ENCODE results near the gene C11orf98. TPM values are rescaled to one million over a fixed set of nuclear protein-coding genes. Genes with fewer than 3 reads are reported as not detected.

Gene C11orf98
- polyA plus RNA-seq, 1 donor from 2014 or later, result 92.0 TPM

- Histone ChIP-seq H3K9ac (ENCODE audit: low read length) (peak within 1 kb of the TSS; percentile 99), H2AFZ (ENCODE audit: low read depth, low read length) (no peak within 1 kb of the TSS), H3K9me3 (ENCODE audit: low read length) (no peaks in the 10 kb centered on the region), H3K79me2 (replicated peaks; ENCODE audit: insufficient read depth, low read length) (peaks cover 40% of the 10 kb centered on the region), H3K27me3 (ENCODE audit: insufficient read depth, low read depth, low read length) (no peaks in the 10 kb centered on the region), H3K27ac (ENCODE audit: low read length) (peak within 1 kb of the TSS; percentile 96), H3F3A (ENCODE audit: insufficient read depth, low read length, poor library complexity, severe bottlenecking) (peaks cover 6% of the 10 kb centered on the region), H4K20me1 (ENCODE audit: insufficient read depth) (no peaks in the 10 kb centered on the region), H3K36me3 (ENCODE audit: insufficient read depth, low read length) (peaks cover 11% of the 10 kb centered on the region), H3K4me3 (ENCODE audit: low read length) (peak within 1 kb of the TSS; percentile 75), H3K4me2 (ENCODE audit: low read length) (peak within 1 kb of the TSS; percentile 98), H3K9me2 (ENCODE audit: insufficient read depth, low read length) (no peaks in the 10 kb centered on the region)
- TF ChIP-seq SMC3 (conservative IDR thresholded peaks at IDR 0.05; ENCODE audit: poor library complexity) (peak; percentile 55), REST (IDR thresholded peaks at IDR 0.05; ENCODE audit: borderline replicate concordance) (no peak), MXI1 (conservative IDR thresholded peaks at IDR 0.05; ENCODE audit: poor library complexity, severe bottlenecking) (peak; percentile 67), TAF1 (IDR thresholded peaks at IDR 0.05; ENCODE audit: low read depth) (peak; percentile 73), POLR2AphosphoS5 (IDR thresholded peaks at IDR 0.05) (peak; percentile 90), EZH2 (IDR thresholded peaks at IDR 0.05; ENCODE audit: borderline replicate concordance, insufficient read depth, low read length, poor library complexity, severe bottlenecking) (no peak), CTCF (IDR thresholded peaks at IDR 0.05; ENCODE audit: poor library complexity, severe bottlenecking) (peak; percentile 39), RAD21 (conservative IDR thresholded peaks at IDR 0.05) (peak; percentile 49), EP300 (conservative IDR thresholded peaks at IDR 0.05; ENCODE audit: poor library complexity, severe bottlenecking) (peak; percentile 93)
Measured at GRCh38 chr11:62707277-62707861, 42.4 kb upstream of the C11orf98 start, which contains the start of the genes BSCL2 and GNG3. Gene BSCL2, minus strand, starts transcription at chr11:62707424. Its CDS starts 229 bp downstream, at chr11:62707195. Gene GNG3, plus strand, starts transcription at chr11:62707676. Its CDS starts 620 bp downstream, at chr11:62708296.

GRCh38 chr11:62706850-62707247 lies 41.8 kb upstream of the C11orf98 start:
- Histone ChIP-seq H4K20me1 (ENCODE audit: insufficient read depth) (no peaks in the 10 kb centered on the region), H3K27ac (ENCODE audit: low read length) (peak overlapping the region; percentile 96), H3K9me3 (ENCODE audit: low read length) (no peaks in the 10 kb centered on the region), H3K9ac (ENCODE audit: low read length) (peak overlapping the region; percentile 99), H3K4me2 (ENCODE audit: low read length) (peak overlapping the region; percentile 77), H2AFZ (ENCODE audit: low read depth, low read length) (no peak overlapping the region), H3F3A (ENCODE audit: insufficient read depth, low read length, poor library complexity, severe bottlenecking) (peaks cover 6% of the 10 kb centered on the region), H3K4me3 (ENCODE audit: low read length) (peak overlapping the region; percentile 75), H3K9me2 (ENCODE audit: insufficient read depth, low read length) (no peaks in the 10 kb centered on the region), H3K36me3 (ENCODE audit: insufficient read depth, low read length) (peaks cover 11% of the 10 kb centered on the region), H3K79me2 (replicated peaks; ENCODE audit: insufficient read depth, low read length) (peaks cover 40% of the 10 kb centered on the region), H3K27me3 (ENCODE audit: insufficient read depth, low read depth, low read length) (no peaks in the 10 kb centered on the region)
- TF ChIP-seq TAF1 (IDR thresholded peaks at IDR 0.05; ENCODE audit: low read depth) (no peak), POLR2AphosphoS5 (IDR thresholded peaks at IDR 0.05) (no peak), MXI1 (conservative IDR thresholded peaks at IDR 0.05; ENCODE audit: poor library complexity, severe bottlenecking) (no peak), EP300 (conservative IDR thresholded peaks at IDR 0.05; ENCODE audit: poor library complexity, severe bottlenecking) (no peak), RAD21 (conservative IDR thresholded peaks at IDR 0.05) (no peak), CTCF (IDR thresholded peaks at IDR 0.05; ENCODE audit: poor library complexity, severe bottlenecking) (no peak), SMC3 (conservative IDR thresholded peaks at IDR 0.05; ENCODE audit: poor library complexity) (no peak), EZH2 (IDR thresholded peaks at IDR 0.05; ENCODE audit: borderline replicate concordance, insufficient read depth, low read length, poor library complexity, severe bottlenecking) (no peak), REST (IDR thresholded peaks at IDR 0.05; ENCODE audit: borderline replicate concordance) (no peak)

Data from neural cell (in vitro differentiated cells).